ENCODE measurements around the gene DLEC1.
"Not testable (repeated sequence)": the region's sequence is repeated elsewhere in the genome, so short reads cannot be mapped to it uniquely, and the experiment has no call there.

DNA sequence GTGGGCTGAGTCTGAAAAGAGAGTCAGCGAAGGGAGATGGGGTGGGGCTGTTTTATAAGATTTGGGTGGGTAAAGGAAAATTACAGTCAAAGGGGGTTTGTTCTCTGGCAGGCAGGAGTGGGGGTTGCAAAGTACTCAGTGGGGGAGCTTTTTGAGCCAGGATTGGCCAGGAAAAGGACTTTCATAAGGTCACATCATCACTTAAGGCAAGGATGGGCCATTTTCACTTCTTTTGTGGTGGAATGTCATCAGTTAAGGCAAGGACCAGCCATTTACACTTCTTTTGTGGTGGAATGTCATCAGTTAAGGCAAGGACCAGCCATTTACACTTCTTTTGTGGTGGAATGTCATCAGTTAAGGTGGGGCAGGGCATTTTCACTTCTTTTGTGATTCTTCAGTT, 44.2 kb downstream of the DLEC1 start:
- not testable (repeated sequence) for TF ChIP-seq POLR2A (conservative IDR thresholded peaks at IDR 0.05); FOXK1 (CRISPR knock-in tag; IDR thresholded peaks at IDR 0.05; ENCODE audit: borderline replicate concordance); ZNF76 (CRISPR knock-in tag; IDR thresholded peaks at IDR 0.05; ENCODE audit: borderline replicate concordance); RCOR1 (IDR thresholded peaks at IDR 0.05; ENCODE audit: borderline replicate concordance in 1 of 2, low read depth in 2 of 2, low read length in 2 of 2); PRDM10 (IDR thresholded peaks at IDR 0.05; ENCODE audit: partially characterized antibody); POLR2AphosphoS5 (IDR thresholded peaks at IDR 0.05; ENCODE audit: control insufficient read depth, insufficient read depth, low read depth, low read length); SAFB2 (IDR thresholded peaks at IDR 0.05; ENCODE audit: borderline replicate concordance, low read depth, low read length, severe bottlenecking); ZC3H4 (CRISPR knock-in tag; IDR thresholded peaks at IDR 0.05; ENCODE audit: borderline replicate concordance); KLF10 (CRISPR knock-in tag; IDR thresholded peaks at IDR 0.05)
- TF ChIP-seq, protein P1, sequence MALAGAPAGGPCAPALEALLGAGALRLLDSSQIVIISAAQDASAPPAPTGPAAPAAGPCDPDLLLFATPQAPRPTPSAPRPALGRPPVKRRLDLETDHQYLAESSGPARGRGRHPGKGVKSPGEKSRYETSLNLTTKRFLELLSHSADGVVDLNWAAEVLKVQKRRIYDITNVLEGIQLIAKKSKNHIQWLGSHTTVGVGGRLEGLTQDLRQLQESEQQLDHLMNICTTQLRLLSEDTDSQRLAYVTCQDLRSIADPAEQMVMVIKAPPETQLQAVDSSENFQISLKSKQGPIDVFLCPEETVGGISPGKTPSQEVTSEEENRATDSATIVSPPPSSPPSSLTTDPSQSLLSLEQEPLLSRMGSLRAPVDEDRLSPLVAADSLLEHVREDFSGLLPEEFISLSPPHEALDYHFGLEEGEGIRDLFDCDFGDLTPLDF (CRISPR knock-in tag; IDR thresholded peaks at IDR 0.05): not testable (repeated sequence)
- TF ChIP-seq, protein P2, sequence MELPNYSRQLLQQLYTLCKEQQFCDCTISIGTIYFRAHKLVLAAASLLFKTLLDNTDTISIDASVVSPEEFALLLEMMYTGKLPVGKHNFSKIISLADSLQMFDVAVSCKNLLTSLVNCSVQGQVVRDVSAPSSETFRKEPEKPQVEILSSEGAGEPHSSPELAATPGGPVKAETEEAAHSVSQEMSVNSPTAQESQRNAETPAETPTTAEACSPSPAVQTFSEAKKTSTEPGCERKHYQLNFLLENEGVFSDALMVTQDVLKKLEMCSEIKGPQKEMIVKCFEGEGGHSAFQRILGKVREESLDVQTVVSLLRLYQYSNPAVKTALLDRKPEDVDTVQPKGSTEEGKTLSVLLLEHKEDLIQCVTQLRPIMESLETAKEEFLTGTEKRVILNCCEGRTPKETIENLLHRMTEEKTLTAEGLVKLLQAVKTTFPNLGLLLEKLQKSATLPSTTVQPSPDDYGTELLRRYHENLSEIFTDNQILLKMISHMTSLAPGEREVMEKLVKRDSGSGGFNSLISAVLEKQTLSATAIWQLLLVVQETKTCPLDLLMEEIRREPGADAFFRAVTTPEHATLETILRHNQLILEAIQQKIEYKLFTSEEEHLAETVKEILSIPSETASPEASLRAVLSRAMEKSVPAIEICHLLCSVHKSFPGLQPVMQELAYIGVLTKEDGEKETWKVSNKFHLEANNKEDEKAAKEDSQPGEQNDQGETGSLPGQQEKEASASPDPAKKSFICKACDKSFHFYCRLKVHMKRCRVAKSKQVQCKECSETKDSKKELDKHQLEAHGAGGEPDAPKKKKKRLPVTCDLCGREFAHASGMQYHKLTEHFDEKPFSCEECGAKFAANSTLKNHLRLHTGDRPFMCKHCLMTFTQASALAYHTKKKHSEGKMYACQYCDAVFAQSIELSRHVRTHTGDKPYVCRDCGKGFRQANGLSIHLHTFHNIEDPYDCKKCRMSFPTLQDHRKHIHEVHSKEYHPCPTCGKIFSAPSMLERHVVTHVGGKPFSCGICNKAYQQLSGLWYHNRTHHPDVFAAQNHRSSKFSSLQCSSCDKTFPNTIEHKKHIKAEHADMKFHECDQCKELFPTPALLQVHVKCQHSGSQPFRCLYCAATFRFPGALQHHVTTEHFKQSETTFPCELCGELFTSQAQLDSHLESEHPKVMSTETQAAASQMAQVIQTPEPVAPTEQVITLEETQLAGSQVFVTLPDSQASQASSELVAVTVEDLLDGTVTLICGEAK (IDR thresholded peaks at IDR 0.05): not testable (repeated sequence)
- TF ChIP-seq, protein P2 (CRISPR knock-in tag; IDR thresholded peaks at IDR 0.05): not testable (repeated sequence)
